ENCODE measurements around the gene TM2D3.

The TM2D3 gene, protein sequence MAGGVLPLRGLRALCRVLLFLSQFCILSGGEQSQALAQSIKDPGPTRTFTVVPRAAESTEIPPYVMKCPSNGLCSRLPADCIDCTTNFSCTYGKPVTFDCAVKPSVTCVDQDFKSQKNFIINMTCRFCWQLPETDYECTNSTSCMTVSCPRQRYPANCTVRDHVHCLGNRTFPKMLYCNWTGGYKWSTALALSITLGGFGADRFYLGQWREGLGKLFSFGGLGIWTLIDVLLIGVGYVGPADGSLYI

DNA sequence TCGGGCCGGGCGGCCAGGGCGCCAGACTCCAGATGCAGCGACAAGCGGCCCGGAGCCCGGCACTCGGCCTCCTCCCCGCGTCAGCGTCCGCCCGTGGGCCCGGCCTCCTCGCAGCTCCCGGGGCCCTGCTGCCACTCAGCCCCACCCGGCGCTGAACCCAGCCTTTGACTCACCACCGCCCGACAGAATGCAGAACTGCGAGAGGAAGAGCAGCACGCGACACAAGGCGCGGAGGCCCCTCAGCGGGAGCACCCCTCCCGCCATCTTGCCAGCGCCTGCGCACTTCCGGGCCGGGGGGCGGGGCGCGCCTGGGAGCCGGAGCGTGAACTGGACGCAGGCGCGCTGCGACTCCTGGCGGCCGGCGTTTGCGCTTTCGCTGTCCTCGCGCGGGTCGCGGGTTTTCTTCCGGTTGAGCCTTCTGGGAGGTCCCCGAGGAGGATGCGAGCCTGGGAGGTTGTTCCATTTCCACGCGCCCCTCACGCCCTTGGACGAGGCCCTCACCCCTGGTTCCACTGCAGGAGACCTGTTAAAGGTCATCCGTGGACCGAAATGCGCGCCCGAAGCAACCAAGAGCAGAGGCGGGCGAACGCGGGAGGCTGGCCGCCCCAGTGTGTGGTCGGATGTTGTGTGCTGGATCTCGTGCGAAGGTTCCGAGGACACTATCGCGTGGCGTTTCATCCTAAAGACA, at the start of gene TM2D3:
TSS of gene TM2D3 (minus strand) at position 284 of the 688 bp plus-strand sequence. CDS start at position 264, 20 bp downstream.
- peak; percentile 93 for DNase-seq

DNA sequence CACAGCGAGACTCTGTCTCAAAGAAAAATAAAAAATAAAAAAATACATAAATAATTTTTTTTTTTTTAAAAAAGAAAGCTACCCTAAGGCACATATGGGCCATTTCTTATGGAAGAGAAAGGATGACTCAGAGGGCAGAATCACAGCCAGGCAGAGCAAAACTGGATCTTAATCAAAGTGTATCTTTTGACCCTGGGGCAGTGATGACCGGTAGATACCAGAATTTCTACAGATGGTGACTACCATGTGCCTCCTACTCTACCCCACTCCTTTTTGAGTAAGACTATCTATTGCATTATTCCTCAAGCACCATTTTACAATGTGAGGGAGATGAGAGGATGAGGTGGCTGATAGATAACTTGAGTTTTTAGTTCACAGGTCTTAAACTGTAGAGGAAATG, 46.1 kb upstream of the TM2D3 start:
- no peak for DNase-seq

DNA sequence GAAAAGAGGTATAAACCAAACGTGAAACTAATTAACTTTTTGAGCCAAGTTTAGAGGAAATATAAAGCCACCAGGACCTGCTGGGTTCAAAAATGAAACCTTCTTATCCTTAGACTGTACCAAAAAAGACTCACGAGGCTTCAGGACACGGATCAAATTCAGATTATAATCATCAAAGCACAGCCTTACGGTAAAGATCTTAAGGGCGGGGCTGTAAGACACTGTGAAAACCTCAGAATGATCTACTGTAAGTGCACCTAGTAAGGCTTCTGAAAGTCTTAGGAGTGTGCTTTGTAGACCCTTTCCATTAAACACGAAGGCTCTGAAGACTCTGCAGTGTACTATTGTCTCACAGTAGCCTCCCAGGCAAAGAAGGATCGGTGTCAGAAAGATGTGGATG, 45.3 kb upstream of the TM2D3 start:
- DNase-seq = no peak

DNA sequence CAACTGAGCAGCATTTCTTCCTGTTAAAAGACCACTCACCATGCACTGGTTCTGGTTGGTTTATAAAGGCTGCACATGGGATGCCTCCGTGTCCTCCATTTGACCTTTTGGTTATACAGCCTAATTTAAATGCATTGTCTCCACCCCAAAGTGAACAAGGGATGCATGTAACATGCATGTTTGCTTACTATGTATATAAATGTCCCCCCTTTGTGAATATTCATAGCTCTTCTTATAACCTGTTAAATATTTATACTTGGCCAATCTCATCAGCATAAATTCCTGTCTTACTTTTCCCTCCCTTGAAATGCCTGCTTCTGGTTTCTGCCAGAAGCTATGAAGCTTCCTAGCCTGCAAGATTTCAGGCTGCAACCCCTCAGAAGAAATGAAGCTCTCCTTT, 44.6 kb upstream of the TM2D3 start:
- no peak for DNase-seq

DNA sequence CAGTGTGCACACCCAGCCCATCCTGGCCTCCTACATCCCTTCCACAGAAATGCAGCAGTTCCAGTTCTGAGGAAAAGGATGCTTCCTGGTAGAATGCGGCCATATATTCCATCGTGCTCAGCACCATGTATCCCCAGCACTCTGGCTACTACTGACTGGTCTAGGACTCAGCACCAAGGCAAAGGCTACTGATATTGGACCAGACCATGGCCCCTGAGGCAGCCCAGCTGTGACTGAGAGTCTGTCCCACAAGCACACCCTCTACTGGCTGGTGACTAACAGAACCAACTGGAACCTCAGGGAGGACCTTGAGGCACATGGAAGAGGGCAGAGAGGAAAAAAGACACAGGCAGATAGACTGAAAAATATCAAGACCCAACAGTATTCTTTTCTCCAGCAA, 42.1 kb upstream of the TM2D3 start:
- DNase-seq = no peak

DNA sequence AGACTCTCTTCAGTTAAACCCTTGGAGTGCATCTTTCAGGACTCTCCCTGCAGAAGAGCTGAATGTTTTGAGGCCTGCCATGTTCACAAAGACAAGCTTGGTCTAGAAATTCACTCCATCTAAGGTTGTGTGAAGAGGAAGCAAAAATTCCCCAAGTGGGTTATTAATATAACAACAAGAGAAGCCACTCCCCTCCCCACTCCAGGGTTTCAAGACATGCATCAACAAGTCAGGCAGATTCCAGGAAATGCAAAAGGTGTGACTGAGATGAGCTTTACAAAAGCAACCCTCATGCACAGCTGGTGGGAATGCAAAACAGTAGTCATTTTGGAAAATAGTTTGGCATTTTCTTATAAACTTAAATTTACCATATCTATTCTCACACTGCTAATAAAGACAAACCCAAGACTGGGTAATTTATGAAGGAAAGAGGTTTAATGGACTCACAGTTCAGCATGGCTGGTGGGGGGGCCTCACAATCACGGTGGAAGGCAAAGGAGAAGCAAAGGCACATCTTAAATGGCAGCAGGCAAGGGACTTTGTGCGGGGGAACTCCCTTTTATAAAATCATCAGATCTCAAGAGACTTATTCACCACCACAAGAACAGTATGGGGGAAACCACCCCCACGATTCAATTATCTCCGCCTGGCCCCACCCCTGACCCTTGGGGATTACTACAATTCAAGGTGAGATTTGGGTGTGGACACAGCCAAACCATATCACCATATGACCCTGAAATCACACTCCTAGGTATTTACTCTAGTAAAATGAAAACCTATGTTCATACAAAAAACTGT, 40.8 kb upstream of the TM2D3 start:
- no peak for DNase-seq

DNA sequence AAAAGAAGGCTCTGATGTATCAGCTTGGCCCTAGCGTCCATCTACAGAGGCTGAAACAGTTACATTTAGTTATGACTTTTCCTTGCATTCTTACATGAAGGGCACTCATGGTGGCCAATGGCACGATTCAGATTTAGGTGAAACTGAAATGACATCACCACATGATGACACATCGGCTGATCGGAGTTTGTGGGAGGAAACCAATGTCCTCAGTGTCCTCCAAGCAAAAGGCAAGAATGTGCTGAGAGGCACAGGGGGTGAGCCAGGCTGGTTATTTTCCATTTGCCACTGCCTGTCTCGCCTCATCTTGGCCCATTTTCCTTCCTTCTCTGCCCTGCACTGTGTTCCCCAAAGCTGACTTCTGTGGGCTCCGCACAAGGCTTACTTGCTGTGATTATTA, 37.7 kb upstream of the TM2D3 start:
- DNase-seq = no peak

DNA sequence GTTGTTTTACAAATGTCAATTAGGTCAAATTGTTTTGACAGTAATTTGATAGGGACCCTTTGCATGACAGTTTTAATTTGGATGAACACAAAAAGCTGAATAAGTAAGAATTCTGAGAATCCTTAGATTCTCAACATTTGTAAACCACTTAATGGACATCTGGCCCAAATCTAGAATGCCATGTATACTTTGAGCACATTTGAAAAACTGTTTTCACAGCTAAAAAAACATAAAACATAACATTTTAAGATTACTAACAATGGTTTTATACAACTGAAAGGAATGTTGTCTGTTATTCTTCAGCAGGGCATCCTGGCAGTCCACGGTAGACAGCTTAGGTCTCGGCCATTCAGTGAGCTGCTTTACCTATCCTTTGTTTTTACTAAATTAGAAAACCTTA, 34.5 kb upstream of the TM2D3 start:
- no peak for DNase-seq

DNA sequence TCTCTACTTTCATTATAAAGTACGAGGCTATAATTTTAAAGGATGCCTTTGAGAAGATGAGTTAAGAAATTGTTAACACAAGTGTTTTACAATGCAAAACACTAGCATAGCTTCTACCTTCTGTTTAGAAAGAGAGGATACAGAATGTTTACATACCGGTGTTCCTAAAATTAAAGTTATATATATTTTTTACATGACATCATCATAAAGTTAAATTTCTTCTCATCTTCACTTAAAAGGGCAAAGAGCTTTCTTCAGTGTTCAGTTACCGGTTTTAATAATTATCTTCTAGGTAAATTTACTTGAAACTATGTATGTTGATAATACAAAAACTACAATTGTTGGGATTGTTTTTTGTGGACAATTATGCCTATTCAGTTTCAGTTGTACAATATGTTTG, 32.7 kb upstream of the TM2D3 start:
- no peak for DNase-seq

DNA sequence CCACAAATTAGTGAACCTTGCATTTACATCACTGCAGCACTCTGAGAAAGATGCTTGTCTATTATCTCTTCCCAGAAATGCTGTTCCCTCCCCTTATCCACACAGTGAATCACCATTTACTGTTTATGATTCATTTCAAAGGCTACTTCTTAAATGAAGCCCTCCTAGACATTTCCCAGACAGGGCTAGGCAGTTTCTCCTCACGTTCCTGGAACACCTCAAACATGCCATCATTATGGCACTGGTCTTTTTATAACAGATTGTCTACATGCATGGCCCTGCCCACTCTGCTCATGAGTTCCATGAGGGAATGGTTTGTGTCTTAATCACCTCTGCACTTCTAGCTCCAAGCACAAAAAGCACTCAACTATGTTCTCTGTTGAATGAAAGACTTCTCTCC, 32.2 kb upstream of the TM2D3 start:
- DNase-seq = no peak

DNA sequence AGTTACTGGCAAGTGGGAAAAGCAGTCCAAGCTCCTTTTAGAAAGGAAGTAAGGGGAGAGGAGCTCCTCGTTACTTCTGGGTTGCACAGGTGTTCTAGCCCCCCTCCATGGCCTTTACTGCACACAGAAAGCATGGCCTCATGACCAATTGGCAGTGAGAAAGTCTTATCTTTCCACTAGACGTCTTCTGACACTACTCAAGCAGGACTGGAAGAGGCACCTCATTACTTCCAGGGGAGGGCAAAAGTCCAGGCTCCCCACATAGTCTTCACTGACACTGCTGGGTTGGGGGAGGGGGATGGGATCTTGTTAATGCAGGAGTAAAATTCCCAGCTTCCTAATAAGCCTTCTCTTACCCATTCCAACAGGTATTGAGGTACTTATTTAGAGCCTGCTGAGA, 27.6 kb upstream of the TM2D3 start:
- no peak for DNase-seq

DNA sequence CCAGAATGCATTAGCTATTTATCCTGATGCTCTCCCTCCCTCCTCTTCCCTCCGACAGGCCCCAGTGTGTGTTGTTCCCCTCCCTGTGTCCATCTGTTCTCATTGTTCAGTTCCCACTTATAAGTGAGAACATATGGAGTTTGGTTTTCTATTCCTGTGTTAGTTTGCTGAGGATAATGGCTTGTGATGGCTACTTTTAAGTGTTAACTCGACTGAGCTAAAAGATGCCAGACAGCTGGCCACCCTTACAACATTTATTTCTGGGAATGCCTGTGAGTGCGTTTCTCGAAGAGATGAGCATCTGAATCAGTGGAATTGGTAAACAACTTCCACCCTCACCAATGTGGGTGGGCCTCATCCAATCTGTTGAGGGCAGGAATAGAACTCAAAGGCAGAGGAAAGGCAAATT, 24.7 kb upstream of the TM2D3 start:
- DNase-seq = no peak

DNA sequence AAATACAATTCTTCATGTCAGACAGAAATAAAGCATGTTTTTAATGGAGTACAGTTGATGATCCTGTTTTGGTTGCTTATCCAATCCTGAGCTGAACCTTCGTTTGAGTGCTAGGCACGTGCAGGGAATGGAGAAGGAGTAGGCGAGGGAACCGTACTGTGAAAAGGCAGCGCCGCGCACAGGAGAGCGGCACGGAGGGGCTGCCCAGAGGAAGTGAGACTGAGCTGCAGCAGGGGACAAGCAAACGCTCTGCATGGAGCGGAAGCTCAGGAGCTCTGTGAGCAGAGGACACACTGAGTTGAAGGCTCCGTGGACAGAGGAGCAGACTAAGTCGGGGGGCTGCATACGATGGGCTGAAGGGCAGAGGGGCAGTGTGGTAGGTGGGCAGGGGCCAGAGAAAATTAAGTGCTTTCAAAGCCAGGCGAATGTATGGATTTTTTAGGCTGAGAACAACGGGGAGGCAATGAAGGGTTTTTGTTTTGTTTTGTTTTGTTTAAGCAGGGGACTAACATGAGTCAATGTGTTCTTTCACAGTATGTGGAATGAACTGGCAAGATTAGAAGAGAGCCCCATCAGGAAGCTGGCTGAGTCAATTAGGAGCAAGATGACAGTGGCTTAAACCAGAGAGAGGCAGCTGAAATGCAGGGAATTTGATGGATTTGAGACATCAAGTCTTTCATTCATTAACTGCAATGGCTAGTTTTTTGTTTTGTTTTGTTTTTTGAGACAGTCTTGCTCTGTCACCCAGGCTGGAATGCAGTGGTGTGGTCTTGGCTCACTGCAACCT, 23.8 kb upstream of the TM2D3 start:
- no peak for DNase-seq

DNA sequence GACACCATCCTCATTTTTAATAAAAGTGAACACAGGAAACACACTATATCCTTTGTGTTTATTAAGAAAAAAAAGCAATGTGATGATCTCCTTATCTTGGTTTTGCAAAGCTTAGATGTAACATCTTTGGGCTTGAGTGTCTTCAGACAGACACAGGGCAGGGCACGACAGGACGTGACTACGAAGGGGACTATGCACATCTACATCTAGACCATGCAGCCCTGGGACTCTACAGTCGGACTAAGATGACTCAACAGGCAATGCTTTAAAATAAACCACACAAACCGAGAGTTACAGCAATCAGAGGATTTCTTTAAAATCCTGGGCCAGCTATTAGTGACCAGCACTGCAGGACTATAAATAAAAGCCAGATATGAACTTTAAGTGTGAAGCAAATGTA, 22.8 kb upstream of the TM2D3 start:
- DNase-seq = no peak

DNA sequence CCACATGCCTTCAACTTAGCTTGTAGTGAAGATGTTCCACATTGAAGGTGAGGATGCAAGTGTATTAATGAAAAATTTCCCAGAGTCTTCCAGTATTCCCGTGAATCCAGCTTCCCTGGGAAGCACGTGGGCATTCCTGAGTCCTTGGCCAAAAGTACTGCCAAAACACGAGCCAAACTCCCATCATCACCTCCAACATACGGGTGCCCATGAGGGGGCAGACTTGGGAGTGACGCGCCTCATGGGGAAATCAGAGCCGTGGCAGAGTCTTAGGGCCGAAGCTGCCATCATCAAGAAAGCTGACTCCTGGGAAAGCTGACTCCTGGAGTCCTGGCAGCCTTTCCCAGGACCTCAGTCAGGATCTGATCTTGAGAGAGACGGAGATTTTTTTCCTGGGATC, 20.1 kb upstream of the TM2D3 start:
- DNase-seq = no peak

DNA sequence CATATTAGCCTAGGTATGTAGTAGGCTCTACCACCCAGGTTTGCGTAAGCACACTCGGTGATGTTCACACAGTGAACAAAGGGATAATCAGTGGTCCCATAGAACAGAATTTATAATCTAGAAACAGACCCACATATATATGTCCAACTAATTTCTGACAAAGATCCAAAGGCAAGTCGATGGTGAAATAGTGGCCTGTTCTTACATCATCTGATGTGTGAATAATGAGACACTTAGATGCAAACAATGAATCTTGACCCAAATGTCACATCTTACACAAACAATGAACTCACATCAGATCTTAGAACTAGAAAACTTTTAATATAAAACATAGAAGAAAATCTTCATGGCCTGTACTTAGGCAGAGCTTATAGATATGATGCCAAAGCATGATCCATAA, 17.6 kb upstream of the TM2D3 start:
- no peak for DNase-seq

DNA sequence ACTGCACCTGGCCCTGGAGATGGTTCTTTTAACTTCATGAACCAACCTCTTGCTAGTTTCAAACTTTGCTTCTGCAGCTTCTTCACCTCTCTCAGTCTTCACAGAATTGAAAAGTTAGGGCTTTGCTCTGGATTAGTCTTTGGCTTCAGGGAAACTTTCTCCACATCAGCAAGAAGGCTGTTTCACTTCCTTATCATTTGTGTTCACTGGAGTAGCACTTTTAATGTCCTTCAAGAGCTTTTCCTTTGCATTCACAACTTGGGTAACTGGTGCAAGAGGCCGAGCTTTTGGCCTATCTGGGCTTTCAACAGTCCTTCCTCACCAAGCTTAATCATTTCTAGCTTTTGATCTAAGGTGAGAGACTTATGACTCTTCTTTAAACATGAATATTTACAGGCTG, 15.7 kb upstream of the TM2D3 start:
- DNase-seq = no peak

DNA sequence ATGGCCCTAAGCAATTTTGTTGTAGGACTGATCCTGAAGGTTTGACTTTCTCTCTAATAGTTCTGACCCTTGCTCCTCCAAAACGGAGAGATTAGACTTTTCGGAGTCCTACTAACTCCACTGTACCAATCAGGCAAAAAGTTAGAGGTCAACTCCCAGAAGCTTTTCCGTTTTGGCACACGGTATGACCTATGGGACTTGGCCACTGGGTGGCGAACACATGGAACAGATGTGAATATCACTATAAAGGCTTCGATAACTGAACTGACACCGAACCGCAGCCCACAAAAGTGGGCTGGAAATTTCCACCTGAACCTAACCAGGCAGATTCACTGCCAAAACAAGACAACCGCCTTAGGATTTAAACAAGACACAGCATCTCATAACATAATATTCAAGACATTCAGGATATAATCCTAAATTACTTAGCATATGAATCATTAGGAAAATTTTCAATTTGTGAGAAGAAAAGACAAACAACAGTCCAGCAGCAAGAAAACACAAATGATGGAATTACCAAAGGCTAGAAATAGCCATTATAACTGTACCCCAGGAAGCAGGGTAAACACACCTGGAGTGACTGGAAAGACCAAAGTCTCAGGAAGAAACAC, 12.2 kb upstream of the TM2D3 start:
- no peak for DNase-seq

DNA sequence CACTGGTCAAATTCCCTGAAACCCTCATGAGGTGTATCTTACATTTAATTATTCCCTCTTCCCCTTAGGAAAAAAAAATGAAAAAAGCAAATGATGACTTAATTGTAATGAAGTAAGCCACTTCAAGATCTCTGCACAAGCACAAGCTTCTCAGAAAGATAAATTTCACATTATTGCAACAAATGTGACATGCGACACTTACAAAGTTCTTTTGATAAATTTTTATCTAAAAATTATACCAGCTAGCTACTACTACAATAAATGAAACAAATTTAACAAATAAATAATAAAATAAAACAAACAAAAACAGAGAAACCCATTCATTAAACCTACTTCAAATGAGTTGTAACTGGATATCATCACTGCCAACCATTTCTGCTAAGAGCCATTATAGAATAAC, 10.0 kb upstream of the TM2D3 start:
- DNase-seq = no peak

DNA sequence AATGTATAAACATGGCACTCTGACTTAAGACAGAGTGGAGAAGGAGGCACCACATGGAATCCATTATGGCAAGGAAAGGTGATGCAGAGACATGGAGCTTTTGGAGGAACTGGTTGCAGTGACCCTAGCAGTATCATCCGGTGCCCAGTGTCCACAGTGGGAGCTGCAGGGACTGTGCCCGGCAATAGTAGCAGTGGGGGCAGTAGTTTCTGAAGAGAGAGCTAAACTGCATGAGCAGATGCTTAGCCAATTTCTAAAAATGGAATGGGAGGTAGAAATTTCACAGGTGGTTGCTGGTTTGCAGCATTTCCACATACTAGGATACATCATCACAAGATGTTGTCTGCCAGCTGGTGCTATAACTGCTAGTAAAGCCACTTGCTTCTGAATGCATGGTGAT, 7.8 kb upstream of the TM2D3 start:
- no peak for DNase-seq

DNA sequence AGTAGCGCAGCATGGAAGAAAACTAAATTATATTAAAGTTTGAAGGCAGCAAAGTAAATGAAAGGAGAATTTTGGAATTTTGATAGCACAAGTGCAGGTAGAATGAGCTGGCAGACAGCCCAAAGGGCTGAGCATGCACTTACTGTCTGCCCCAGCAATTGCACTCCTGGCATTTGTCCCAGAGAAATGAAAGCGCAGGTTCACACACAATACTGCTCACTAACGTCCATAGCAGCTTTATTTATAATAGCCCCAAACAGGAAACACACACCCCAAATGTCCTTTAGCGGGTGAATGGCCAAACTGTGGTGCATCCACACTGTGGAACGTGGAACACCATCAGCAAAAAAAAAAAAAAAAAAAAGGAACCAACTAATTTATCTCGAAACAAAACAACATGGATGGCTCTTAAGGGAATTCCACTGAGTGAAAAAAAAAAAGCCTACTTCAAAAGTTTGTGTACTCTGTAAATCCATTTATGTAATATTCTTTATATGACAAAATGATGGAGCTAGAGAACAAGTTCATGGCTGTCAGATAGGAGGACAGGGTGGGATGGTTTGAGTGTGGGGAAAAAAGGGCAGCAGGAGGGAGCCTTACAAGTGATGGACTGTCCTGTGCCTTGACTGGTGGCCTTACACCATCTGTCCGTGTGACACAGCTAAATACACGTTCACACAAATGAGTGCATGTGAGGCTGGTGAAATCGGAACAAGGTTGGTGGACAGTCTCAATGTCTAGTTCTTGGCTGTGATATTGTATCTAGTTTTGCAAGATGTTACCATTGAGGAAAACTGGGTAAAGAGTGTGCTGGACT, 6.0 kb upstream of the TM2D3 start:
- no peak for DNase-seq

DNA sequence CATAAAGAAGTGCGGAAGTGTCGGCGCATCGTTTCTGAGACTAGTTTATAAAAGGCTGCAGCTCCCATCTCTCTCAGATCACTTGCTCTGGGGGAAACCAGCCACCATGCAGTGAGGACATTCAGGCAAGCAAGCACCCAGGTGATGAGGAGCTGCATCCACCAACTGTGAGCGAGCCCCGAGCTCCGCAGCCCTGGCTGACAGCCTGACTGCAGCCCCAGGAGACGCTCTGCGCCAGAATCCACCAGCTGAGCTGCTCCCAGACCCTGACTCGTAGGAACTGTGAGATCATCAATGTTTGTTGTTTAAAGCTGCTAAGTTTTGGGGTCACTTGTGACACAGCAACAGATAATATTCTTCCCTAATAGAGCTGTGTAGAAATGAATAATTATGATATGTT, 5.0 kb upstream of the TM2D3 start:
- DNase-seq = no peak
